22Rv1 (cell line): Measurements from ENCODE around the gene CACUL1.

ENCODE experiments used
- ZFX ChIP-seq: fragments of 450-650 bp; IDR thresholded peaks from 2 replicates; pipeline ENCODE4 v1.6.1; 2017; ENCODE audit warnings: antibody characterized with exemption, borderline replicate concordance
- TF ChIP-seq, protein P1 (sequence below): fragments of 450-650 bp; IDR thresholded peaks from 2 replicates; pipeline ENCODE4 v1.5.1; 2017; ENCODE audit warnings: mild to moderate bottlenecking

GRCh38 chr10:118714366-118714765 lies 40.4 kb downstream of the CACUL1 start:
- no peak for TF ChIP-seq ZFX
- TF ChIP-seq, protein P1, sequence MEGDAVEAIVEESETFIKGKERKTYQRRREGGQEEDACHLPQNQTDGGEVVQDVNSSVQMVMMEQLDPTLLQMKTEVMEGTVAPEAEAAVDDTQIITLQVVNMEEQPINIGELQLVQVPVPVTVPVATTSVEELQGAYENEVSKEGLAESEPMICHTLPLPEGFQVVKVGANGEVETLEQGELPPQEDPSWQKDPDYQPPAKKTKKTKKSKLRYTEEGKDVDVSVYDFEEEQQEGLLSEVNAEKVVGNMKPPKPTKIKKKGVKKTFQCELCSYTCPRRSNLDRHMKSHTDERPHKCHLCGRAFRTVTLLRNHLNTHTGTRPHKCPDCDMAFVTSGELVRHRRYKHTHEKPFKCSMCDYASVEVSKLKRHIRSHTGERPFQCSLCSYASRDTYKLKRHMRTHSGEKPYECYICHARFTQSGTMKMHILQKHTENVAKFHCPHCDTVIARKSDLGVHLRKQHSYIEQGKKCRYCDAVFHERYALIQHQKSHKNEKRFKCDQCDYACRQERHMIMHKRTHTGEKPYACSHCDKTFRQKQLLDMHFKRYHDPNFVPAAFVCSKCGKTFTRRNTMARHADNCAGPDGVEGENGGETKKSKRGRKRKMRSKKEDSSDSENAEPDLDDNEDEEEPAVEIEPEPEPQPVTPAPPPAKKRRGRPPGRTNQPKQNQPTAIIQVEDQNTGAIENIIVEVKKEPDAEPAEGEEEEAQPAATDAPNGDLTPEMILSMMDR: no peak
